Fibroblast of the aortic adventitia (primary cell): ENCODE results near the gene EHD2. TPM values are rescaled to one million over a fixed set of nuclear protein-coding genes. Genes with fewer than 3 reads are reported as not detected.
A peak's percentile ranks its signal among the peaks of the same experiment; 100 is the strongest.
"Not testable (repeated sequence)": the region's sequence is repeated elsewhere in the genome, so short reads cannot be mapped to it uniquely, and the experiment has no call there.

ENCODE experiments used
- DNase-seq: peaks from one replicate; pipeline ENCODE4 v3.0.0-alpha.2; 2010; ENCODE audit warnings: low read depth
- H3K4me3 ChIP-seq: 2 replicates; pipeline ENCODE4 v1.5.1; 2011; ENCODE audit warnings: low read depth, mild to moderate bottlenecking, control low read depth, low read length, moderate library complexity
- total RNA-seq: library from RNA; depleted of rRNA; stranded (reverse); fragments of >200 nt; gene quantifications from 2 replicates; pipeline ENCODE4 v1.2.3, GENCODE V29; 2012; ENCODE audit warnings: low replicate concordance
- TF ChIP-seq, protein P1 (sequence below): IDR thresholded peaks from 2 replicates; pipeline ENCODE4 v1.5.1; 2011; ENCODE audit warnings: mild to moderate bottlenecking, low read length, control low read depth, inconsistent platforms; ENCODE audit not compliant: insufficient read depth

The EHD2 gene
- total RNA-seq, 1 donor = 110 TPM

DNA sequence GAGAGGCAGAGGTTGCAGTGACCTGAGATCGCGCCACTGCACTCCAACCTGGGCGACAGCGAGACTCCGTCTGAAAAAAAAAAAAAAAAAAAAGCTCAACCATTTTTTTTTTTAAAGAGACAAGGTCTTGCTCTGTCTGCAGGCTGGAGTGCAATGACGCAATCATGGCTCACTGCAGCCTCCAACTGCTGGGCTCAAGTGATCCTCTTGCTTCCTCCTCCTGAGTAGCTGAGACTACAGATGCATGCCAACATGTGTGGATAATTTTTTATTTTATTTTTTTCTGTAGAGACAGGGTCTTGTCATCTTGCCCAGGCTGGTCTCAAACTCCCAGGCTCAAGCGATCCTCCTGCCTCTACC is 10.3 kb downstream of the EHD2 start:
- TF ChIP-seq, protein P1, sequence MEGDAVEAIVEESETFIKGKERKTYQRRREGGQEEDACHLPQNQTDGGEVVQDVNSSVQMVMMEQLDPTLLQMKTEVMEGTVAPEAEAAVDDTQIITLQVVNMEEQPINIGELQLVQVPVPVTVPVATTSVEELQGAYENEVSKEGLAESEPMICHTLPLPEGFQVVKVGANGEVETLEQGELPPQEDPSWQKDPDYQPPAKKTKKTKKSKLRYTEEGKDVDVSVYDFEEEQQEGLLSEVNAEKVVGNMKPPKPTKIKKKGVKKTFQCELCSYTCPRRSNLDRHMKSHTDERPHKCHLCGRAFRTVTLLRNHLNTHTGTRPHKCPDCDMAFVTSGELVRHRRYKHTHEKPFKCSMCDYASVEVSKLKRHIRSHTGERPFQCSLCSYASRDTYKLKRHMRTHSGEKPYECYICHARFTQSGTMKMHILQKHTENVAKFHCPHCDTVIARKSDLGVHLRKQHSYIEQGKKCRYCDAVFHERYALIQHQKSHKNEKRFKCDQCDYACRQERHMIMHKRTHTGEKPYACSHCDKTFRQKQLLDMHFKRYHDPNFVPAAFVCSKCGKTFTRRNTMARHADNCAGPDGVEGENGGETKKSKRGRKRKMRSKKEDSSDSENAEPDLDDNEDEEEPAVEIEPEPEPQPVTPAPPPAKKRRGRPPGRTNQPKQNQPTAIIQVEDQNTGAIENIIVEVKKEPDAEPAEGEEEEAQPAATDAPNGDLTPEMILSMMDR = no peak
- DNase-seq = peak; percentile 92
- H3K4me3 ChIP-seq = no peak overlapping the region

DNA sequence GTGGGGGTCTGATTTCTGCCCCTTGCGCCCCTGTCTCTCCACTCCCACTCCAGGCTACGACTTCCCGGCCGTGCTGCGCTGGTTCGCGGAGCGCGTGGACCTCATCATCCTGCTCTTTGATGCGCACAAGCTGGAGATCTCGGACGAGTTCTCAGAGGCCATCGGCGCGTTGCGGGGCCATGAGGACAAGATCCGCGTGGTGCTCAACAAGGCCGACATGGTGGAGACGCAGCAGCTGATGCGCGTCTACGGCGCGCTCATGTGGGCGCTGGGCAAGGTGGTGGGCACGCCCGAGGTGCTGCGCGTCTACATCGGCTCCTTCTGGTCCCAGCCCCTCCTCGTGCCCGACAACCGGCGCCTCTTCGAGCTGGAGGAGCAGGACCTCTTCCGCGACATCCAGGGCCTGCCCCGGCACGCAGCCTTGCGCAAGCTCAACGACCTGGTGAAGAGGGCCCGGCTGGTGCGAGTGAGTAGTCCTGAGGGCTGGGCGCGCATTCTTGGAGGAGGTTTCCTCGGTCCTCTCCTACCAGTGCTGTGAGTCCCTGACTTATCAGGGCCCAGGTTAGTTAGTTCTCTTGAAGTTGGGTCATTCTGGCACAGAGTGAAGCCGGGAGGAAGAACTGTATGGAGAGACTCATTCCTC is 12.7 kb downstream of the EHD2 start:
- no peak overlapping the region for H3K4me3 ChIP-seq
- TF ChIP-seq, protein P1 = no peak
- no peak for DNase-seq

DNA sequence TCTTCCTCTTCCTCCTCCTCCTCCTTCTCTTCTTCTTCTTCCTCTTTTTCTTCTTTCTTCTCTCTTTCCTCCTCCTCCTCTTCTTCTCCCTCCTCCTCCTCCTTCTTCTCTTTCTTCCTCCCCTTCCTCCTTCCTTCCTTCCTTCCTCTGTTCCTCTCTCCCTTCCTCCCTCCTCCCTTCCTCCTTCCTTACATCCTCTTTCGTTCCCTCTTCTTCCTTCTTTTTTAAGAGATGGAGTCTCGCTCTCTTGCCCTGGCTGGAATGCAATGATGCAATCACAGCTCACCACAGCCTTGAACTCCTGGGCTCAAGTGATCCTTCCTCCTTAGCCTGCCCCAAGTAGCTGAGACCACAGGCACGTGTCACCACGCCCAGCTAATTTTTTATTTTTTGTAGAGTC is 13.2 kb downstream of the EHD2 start:
- DNase-seq = peak; percentile 79

DNA sequence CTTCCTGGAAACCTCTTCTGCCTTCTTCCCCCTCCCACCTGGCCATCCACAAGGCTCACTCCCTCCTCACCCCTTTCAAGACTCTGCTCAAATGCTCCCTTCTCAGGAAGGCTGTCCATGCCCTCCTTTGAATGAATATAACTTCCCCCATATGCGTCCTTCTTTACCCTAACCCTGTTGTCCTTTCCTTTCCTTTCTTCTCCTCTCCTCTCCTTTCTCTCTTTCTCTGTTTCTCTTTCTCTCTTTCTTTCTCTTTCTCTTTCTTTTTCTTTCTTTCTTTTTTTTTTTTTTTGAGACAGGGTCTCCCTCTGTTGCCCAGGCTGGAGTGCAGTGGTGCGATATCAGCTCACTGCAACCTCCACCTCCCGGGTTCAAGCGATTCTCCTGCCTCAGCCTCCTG is 15.1 kb downstream of the EHD2 start:
- DNase-seq = not testable (repeated sequence)

More for the DNA sequence above, 13.2 kb downstream of the EHD2 start:
- H3K4me3 ChIP-seq = no peak overlapping the region
- TF ChIP-seq, protein P1 = no peak

DNA sequence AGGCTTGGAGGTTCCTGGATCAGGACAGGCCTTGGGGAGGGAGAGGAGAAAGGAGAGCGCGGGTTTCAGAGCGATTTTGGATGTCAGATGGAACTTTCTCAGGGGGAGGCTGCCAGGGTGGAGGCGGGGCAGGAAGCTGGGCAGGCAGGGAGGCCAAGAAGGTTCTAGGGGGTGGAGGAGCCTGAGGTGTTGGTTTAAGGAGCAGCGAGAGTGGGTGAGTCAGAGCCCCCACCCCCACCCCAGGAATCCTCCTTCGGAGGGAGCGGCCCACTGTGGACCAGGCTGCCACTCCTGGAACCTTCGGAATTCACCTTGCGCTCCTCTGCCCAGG is 16.2 kb downstream of the EHD2 start:
- DNase-seq = peak; percentile 86
- TF ChIP-seq, protein P1 = no peak
- H3K4me3 ChIP-seq = peak overlapping the region; percentile 17

More for the DNA sequence above, 15.1 kb downstream of the EHD2 start:
- not testable (repeated sequence) for H3K4me3 ChIP-seq

DNA sequence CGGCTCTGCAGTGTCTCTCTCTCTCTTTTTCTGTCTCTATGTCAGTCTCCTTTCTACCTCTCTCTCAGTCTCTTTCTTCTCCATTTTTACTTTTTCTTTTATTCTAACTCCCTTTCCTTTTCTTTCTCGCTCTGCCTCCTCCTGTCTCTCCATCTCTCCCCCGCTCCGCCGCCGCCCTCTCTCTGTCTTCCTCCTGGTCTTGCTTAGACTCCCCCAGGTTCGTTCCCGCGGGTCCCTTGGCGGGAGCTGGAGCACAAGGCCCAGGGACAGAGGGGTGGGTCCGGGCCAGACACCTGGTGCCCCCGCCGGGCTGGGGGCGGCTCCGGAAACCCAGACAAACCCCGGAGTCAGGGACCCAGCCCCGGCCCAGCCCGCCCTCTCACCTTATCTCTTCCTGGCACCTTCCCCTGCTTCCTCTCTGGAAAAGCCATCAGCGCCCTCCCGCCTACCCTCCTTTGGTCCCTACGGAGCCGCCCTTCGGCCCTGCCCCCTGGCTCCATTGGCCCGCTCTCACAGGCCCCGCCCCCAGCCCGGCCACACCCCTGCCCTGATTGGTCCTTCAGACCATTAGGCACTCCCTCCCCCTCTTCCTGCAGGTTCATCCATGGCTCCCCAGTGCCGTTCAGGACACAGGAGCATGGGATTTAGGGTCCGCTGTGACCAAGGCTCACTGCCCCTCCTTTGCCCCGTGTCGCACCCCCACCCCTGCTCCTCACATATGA is 16.7 kb downstream of the EHD2 start:
- DNase-seq = no peak
- TF ChIP-seq, protein P1 = no peak
- no peak overlapping the region for H3K4me3 ChIP-seq

DNA sequence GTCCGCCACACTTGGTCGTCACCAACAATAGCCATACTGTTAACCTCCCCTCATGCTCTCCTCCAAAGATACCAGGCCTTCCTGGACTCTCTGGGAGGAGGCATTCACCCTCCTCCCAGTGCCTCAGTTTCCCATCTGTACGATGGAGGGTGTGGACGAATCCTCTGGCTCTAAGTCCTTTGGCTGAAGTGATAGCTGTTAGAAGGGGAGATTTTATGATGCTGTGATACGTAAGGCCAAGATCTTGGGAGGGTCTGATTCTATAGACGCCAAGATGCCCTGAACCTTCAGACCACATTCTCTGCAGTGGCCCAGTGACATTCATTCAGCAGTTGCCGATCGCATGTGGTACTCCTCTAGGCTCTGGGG is 17.3 kb downstream of the EHD2 start:
- H3K4me3 ChIP-seq = no peak overlapping the region
- TF ChIP-seq, protein P1 = no peak
- DNase-seq = no peak
